Mesendoderm (in vitro differentiated cells): ENCODE data around the gene LRCH1. TPM values are rescaled to one million over a fixed set of nuclear protein-coding genes. Genes with fewer than 3 reads are reported as not detected.

ENCODE experiments used
- DNase-seq: peaks from one replicate; pipeline ENCODE4 v3.0.0; 2013
- H2AK5ac ChIP-seq: 2 replicates; pipeline ENCODE4 v1.6.1; 2013; ENCODE audit warnings: low read length, inconsistent platforms
- H2BK120ac ChIP-seq: 2 replicates; pipeline ENCODE4 v1.6.1; 2013; ENCODE audit warnings: low read depth, mild to moderate bottlenecking, low read length, moderate library complexity, mixed read lengths
- H2BK15ac ChIP-seq: replicated peaks from 2 replicates; pipeline ENCODE4 v1.6.1; 2013; ENCODE audit warnings: low read depth, mild to moderate bottlenecking, moderate library complexity
- H2BK5ac ChIP-seq: 2 replicates; pipeline ENCODE4 v1.6.1; 2013; ENCODE audit warnings: low read length, inconsistent platforms
- H3K18ac ChIP-seq: 2 replicates; pipeline ENCODE4 v1.6.1; 2013; ENCODE audit warnings: mild to moderate bottlenecking, low read length, mixed read lengths
- H3K23ac ChIP-seq: one replicate; pipeline ENCODE4 v1.6.1; 2013; ENCODE audit warnings: low read length
- H3K27ac ChIP-seq: 2 replicates; pipeline ENCODE4 v1.5.1; 2013; ENCODE audit warnings: low read depth, mild to moderate bottlenecking, inconsistent platforms, low read length, moderate library complexity
- H3K27me3 ChIP-seq: 2 replicates; pipeline ENCODE4 v1.6.1; 2013; ENCODE audit warnings: low read length, control low read depth, mild to moderate bottlenecking, inconsistent platforms; ENCODE audit not compliant: insufficient read depth, poor library complexity
- H3K36me3 ChIP-seq: 2 replicates; pipeline ENCODE4 v1.6.1; 2013; ENCODE audit warnings: low read length, inconsistent platforms; ENCODE audit not compliant: control insufficient read depth, insufficient read depth
- H3K4ac ChIP-seq: one replicate; pipeline ENCODE4 v1.6.1; 2013; ENCODE audit warnings: low read depth, mild to moderate bottlenecking, low read length, moderate library complexity
- H3K4me1 ChIP-seq: 2 replicates; pipeline ENCODE4 v1.6.1; 2013; ENCODE audit warnings: low read depth, low read length, inconsistent platforms; ENCODE audit not compliant: control insufficient read depth
- H3K4me2 ChIP-seq: 2 replicates; pipeline ENCODE4 v1.6.1; 2013; ENCODE audit warnings: low read length
- H3K4me3 ChIP-seq: 2 replicates; pipeline ENCODE4 v1.5.1; 2013; ENCODE audit warnings: mild to moderate bottlenecking, low read length
- H3K56ac ChIP-seq: one replicate; pipeline ENCODE4 v1.6.1; 2013; ENCODE audit warnings: low read length
- H3K79me1 ChIP-seq: 2 replicates; pipeline ENCODE4 v1.6.1; 2013; ENCODE audit warnings: low read length, inconsistent platforms
- H3K79me2 ChIP-seq: 2 replicates; pipeline ENCODE4 v1.6.1; 2013; ENCODE audit warnings: mild to moderate bottlenecking, low read length; ENCODE audit not compliant: control insufficient read depth, insufficient read depth
- H3K9ac ChIP-seq: 2 replicates; pipeline ENCODE4 v1.6.1; 2013; ENCODE audit warnings: low read length, inconsistent platforms
- H4K5ac ChIP-seq: one replicate; pipeline ENCODE4 v1.6.1; 2013; ENCODE audit warnings: low read length
- H4K8ac ChIP-seq: one replicate; pipeline ENCODE4 v1.6.1; 2013; ENCODE audit warnings: low read depth, mild to moderate bottlenecking, control low read depth, low read length, moderate library complexity
- WGBS: extraction: QIAGEN DNeasy Blood & Tissue Kit; methylation state at CpG from one replicate; pipeline ENCODE4 v1.1.7; 2013; ENCODE audit warnings: low lambda C conversion rate, missing lambda C conversion rate; ENCODE audit not compliant: insufficient coverage; ENCODE audit errors: extremely low coverage; 5-methylcytosine and 5-hydroxymethylcytosine counted together
- polyA plus RNA-seq, 2 experiments: library from polyadenylated mRNA; stranded (reverse); fragments of 200-250 nt; gene quantifications; one replicate each; pipeline ENCODE4 v1.2.3, GENCODE V29; 2013

The LRCH1 gene, protein sequence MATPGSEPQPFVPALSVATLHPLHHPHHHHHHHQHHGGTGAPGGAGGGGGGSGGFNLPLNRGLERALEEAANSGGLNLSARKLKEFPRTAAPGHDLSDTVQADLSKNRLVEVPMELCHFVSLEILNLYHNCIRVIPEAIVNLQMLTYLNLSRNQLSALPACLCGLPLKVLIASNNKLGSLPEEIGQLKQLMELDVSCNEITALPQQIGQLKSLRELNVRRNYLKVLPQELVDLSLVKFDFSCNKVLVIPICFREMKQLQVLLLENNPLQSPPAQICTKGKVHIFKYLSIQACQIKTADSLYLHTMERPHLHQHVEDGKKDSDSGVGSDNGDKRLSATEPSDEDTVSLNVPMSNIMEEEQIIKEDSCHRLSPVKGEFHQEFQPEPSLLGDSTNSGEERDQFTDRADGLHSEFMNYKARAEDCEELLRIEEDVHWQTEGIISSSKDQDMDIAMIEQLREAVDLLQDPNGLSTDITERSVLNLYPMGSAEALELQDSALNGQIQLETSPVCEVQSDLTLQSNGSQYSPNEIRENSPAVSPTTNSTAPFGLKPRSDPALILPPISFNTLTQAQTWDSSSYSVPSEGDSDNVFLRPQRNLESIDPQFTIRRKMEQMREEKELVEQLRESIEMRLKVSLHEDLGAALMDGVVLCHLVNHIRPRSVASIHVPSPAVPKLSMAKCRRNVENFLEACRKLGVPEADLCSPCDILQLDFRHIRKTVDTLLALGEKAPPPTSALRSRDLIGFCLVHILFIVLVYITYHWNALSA
- 4.4 TPM for polyA plus RNA-seq (2013, experiment 1 of 2)
- 4.4 TPM for polyA plus RNA-seq (2013, experiment 2 of 2)

DNA sequence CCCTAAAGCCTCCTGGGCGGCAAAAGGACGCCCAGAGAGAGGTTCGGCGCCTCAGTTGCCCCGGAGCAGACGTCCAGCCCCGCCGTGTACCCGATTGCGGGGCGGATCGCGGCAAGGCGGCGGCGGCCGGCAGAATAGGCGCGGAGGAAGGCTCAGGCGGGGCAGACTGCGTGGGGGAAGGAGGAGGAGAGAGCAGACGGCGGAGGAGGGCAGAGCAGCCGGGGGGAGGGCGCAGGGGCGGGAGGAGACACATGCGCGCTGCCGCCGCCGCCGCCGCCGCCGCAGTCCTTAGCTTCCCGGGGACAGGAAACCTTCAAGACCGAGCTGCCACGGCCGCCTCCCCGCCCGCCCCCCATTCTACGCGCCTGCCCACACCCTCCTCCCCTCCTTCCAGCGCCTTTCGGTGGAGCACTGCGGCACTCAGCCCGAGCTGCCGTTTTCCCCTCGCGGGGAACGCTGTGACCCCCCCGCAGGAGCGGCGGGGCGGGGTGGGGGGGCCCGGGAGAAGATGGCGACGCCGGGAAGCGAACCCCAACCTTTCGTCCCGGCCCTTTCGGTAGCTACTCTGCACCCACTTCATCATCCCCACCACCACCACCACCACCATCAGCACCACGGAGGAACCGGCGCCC, at the start of gene LRCH1:
TSS of gene LRCH1 (plus strand) at position 282 of the 632 bp plus-strand sequence. CDS start at position 509, 227 bp downstream.
- H3K9ac ChIP-seq, result peak within 1 kb of the TSS; percentile 95
- H3K79me1 ChIP-seq, result peaks cover 8% of the 10 kb centered on the region
- peak within 1 kb of the TSS; percentile 91 for H3K18ac ChIP-seq
- peak within 1 kb of the TSS; percentile 79 for H4K8ac ChIP-seq
- H3K4me1 ChIP-seq, result peaks cover 2% of the 10 kb centered on the region
- peak within 1 kb of the TSS; percentile 99 for H3K56ac ChIP-seq
- H3K23ac ChIP-seq, result peak within 1 kb of the TSS; percentile 100
- H3K27ac ChIP-seq, result peak within 1 kb of the TSS; percentile 78
- no peak within 1 kb of the TSS for H4K5ac ChIP-seq
- DNase-seq, result peak; percentile 95
- H2BK120ac ChIP-seq, result peak within 1 kb of the TSS; percentile 51
- no peaks in the 10 kb centered on the region for H3K27me3 ChIP-seq
- H2AK5ac ChIP-seq, result no peak within 1 kb of the TSS
- peaks cover 28% of the 10 kb centered on the region for H3K79me2 ChIP-seq
- no peak within 1 kb of the TSS for H2BK15ac ChIP-seq
- H3K4me2 ChIP-seq, result peak within 1 kb of the TSS; percentile 71
- H3K36me3 ChIP-seq, result no peaks in the 10 kb centered on the region
- peak within 1 kb of the TSS; percentile 76 for H3K4me3 ChIP-seq
- peak within 1 kb of the TSS; percentile 73 for H2BK5ac ChIP-seq
- no CpG with 5 or more reads among the region's 66 CpGs for WGBS
- H3K4ac ChIP-seq, result peak within 1 kb of the TSS; percentile 82

DNA sequence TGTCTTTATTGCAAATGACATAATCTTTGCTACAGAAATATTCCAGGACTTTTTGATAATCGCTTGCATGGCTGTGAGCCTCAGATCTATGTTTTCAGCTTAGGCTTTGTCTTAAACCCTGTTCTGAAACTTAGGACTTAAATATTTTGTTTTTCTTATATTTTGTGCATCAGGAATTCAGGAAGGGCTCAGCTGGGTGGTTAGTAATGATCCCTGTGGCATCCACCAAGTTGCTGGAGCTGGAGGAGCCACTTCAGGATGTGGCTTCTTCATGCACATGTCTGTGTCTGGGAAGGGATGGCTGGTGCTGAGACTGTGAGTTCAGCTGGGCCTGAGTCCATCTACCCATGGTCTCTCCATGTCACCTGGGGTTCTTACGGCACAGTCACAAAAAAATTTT, 48.9 kb upstream of the LRCH1 start:
- H3K4me3 ChIP-seq, result no peak overlapping the region
- no peak overlapping the region for H3K18ac ChIP-seq
- H2AK5ac ChIP-seq, result no peak overlapping the region
- H3K23ac ChIP-seq, result peak overlapping the region; percentile 66
- no peaks in the 10 kb centered on the region for H3K79me1 ChIP-seq
- no peak overlapping the region for H2BK120ac ChIP-seq
- no peak overlapping the region for H4K8ac ChIP-seq
- no peak overlapping the region for H3K4ac ChIP-seq
- H4K5ac ChIP-seq, result no peak overlapping the region
- H3K27ac ChIP-seq, result no peak overlapping the region
- H2BK5ac ChIP-seq, result no peak overlapping the region
- no CpG with 5 or more reads among the region's 2 CpGs for WGBS
- no peak for DNase-seq
- H3K27me3 ChIP-seq, result no peaks in the 10 kb centered on the region
- H3K56ac ChIP-seq, result no peak overlapping the region
- H3K36me3 ChIP-seq, result no peaks in the 10 kb centered on the region
- no peak overlapping the region for H3K4me2 ChIP-seq
- no peaks in the 10 kb centered on the region for H3K4me1 ChIP-seq
- no peak overlapping the region for H3K9ac ChIP-seq
- H2BK15ac ChIP-seq, result no peak overlapping the region
- no peaks in the 10 kb centered on the region for H3K79me2 ChIP-seq

DNA sequence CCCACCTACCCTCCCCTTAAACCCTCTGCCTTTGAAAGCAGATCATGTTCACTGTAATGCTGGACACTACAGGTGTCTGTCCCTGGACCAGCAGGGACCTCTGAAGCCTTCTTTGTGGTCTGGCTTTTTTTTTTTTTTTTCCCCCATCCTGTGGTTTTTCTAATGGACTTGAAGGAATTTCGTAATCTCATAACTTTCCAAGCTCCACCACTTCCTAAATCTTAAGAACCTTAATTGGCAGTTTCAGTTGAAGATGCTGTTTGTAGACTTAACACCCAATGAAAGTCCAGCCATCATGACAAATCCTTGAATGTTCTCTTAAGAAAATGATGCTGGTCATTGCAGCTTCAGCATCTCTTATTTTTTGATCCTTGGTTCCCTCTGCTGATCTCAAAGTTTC, 45.0 kb upstream of the LRCH1 start:
- no peak overlapping the region for H3K4me3 ChIP-seq
- H3K36me3 ChIP-seq, result no peaks in the 10 kb centered on the region
- no peak for DNase-seq
- H3K23ac ChIP-seq, result no peak overlapping the region
- H2BK120ac ChIP-seq, result no peak overlapping the region
- no peak overlapping the region for H3K9ac ChIP-seq
- H3K56ac ChIP-seq, result no peak overlapping the region
- no peaks in the 10 kb centered on the region for H3K27me3 ChIP-seq
- WGBS, result no CpG with 5 or more reads among the region's 1 CpG
- no peak overlapping the region for H2BK15ac ChIP-seq
- H3K27ac ChIP-seq, result no peak overlapping the region
- no peak overlapping the region for H4K5ac ChIP-seq
- H3K79me1 ChIP-seq, result no peaks in the 10 kb centered on the region
- no peak overlapping the region for H3K18ac ChIP-seq
- no peak overlapping the region for H2BK5ac ChIP-seq
- H4K8ac ChIP-seq, result no peak overlapping the region
- no peak overlapping the region for H2AK5ac ChIP-seq
- H3K4me1 ChIP-seq, result no peaks in the 10 kb centered on the region
- no peak overlapping the region for H3K4me2 ChIP-seq
- H3K4ac ChIP-seq, result no peak overlapping the region
- no peaks in the 10 kb centered on the region for H3K79me2 ChIP-seq

DNA sequence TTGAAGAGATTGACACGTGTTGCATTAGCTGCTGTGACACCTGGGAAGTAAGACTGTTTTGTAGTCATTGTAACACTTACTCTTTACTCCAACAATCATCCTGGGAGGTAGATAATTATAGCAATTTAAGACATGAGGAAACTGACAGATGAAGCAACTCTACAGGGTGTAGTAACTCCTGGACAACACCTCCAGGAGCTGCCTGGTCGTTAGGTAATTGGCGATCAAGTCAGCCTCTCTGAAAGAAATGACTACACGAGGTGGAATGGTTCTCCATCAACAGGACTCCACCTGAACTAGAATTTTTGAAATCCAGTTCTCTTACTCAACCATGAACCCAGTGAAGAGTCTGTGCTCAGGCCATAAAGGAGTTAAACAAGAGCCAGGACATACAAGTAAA, 43.0 kb upstream of the LRCH1 start:
- Histone ChIP-seq H3K79me1 (no peaks in the 10 kb centered on the region), H3K27ac (no peak overlapping the region), H4K5ac (no peak overlapping the region), H2BK15ac (no peak overlapping the region), H2BK5ac (no peak overlapping the region), H3K79me2 (no peaks in the 10 kb centered on the region), H3K56ac (no peak overlapping the region), H2AK5ac (no peak overlapping the region), H3K9ac (no peak overlapping the region), H4K8ac (no peak overlapping the region), H3K36me3 (no peaks in the 10 kb centered on the region), H3K18ac (no peak overlapping the region), H3K23ac (no peak overlapping the region), H3K27me3 (no peaks in the 10 kb centered on the region), H3K4me2 (no peak overlapping the region), H3K4me3 (no peak overlapping the region), H2BK120ac (no peak overlapping the region), H3K4me1 (no peaks in the 10 kb centered on the region), H3K4ac (no peak overlapping the region)
- WGBS, result no CpG with 5 or more reads among the region's 4 CpGs
- DNase-seq, result no peak

DNA sequence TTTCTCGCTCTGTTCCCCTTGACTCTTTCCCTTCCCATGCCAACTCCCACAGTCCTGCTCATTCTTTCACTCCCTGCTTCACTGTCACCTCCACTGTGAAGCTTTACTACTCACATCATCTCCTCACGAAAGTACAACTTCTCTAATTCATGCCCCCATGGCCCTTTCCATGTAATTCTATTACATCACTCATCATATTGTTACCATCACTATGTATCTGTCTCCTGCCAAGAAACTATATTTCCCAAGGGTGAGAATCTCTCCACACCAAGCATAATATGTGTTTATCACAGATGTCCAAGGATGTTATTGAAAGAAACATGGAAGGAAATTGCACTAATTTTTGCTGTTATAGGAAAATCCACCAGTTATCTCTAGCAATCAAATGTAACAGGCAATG, 37.2 kb upstream of the LRCH1 start:
- no peak overlapping the region for H3K4ac ChIP-seq

More for the DNA sequence above, 37.2 kb upstream of the LRCH1 start:
- Histone ChIP-seq H3K18ac (no peak overlapping the region), H2BK120ac (no peak overlapping the region), H2BK5ac (no peak overlapping the region), H3K4me2 (no peak overlapping the region), H3K36me3 (no peaks in the 10 kb centered on the region), H3K4me1 (no peaks in the 10 kb centered on the region), H4K5ac (no peak overlapping the region), H3K56ac (no peak overlapping the region), H3K27me3 (no peaks in the 10 kb centered on the region), H2AK5ac (no peak overlapping the region), H3K27ac (no peak overlapping the region), H3K79me2 (no peaks in the 10 kb centered on the region), H3K23ac (no peak overlapping the region), H3K79me1 (no peaks in the 10 kb centered on the region), H4K8ac (no peak overlapping the region), H3K4me3 (no peak overlapping the region), H2BK15ac (no peak overlapping the region), H3K9ac (no peak overlapping the region)
- DNase-seq, result no peak
- WGBS, result no CpG with 5 or more reads among the region's 2 CpGs
